Gastroesophageal sphincter (tissue), 4 donors: Measurements from ENCODE around the gene SHANK2. TPM values are rescaled to one million over a fixed set of nuclear protein-coding genes. Genes with fewer than 3 reads are reported as not detected.

ENCODE experiments used
- ATAC-seq: fragments of 150-250 bp; one replicate; pipeline ENCODE4 v1.9.1; 2016; ENCODE audit warnings: mild to moderate bottlenecking, moderate library complexity
- H3K27ac ChIP-seq, 4 donors: fragments of 200-600 bp; sonication (generic) in 3 of 4; 1 replicate in 3 of 4; 2 replicates in 1 of 4; pipeline ENCODE4 v1.5.1; 2016 to 2019
- H3K27me3 ChIP-seq: fragments of 200-600 bp; sonication (generic); one replicate; pipeline ENCODE4 v1.5.1; 2019
- H3K36me3 ChIP-seq, 2 donors: fragments of 200-600 bp; sonication (generic); one replicate each; pipeline ENCODE4 v1.5.1; 2019; ENCODE audit warnings: control low read depth in 1 of 2
- H3K4me1 ChIP-seq, 3 donors: fragments of 200-600 bp; sonication (generic); 1 replicate in 2 of 3; 2 replicates in 1 of 3; pipeline ENCODE4 v1.5.1; 2016 to 2019; ENCODE audit warnings: control low read depth in 2 of 3
- H3K4me3 ChIP-seq, 2 donors: fragments of 200-600 bp; sonication (generic); one replicate each; pipeline ENCODE4 v1.5.1; 2019; ENCODE audit warnings: mild to moderate bottlenecking in 1 of 2, moderate library complexity in 1 of 2
- H3K9me3 ChIP-seq, 3 donors: fragments of 200-600 bp; sonication (generic); one replicate each; pipeline ENCODE4 v1.5.1; 2017 to 2019; ENCODE audit warnings: control low read depth in 2 of 3
- EP300 ChIP-seq: sonication (generic); formaldehyde crosslinking; IDR thresholded peaks from one replicate; pipeline ENCODE4 v1.6.1; 2017; ENCODE audit warnings: antibody characterized with exemption, mild to moderate bottlenecking
- POLR2A ChIP-seq, 2 donors: fragments of 450-650 bp; IDR thresholded peaks; one replicate each; pipeline ENCODE4 v1.6.1; 2017; ENCODE audit warnings: antibody characterized with exemption in 2 of 2, mild to moderate bottlenecking in 2 of 2, moderate library complexity in 1 of 2
- POLR2AphosphoS5 ChIP-seq: sonication (generic); formaldehyde crosslinking; IDR thresholded peaks from one replicate; pipeline ENCODE4 v1.6.1; 2017; ENCODE audit warnings: antibody characterized with exemption
- WGBS, 2 donors: methylation state at CpG; one replicate each; pipeline ENCODE4 v1.1.5; 2018; ENCODE audit warnings: low coverage in 1 of 2; 5-methylcytosine and 5-hydroxymethylcytosine counted together
- total RNA-seq, 4 donors: library from RNA; depleted of rRNA; stranded (reverse); fragments of >200 nt; gene quantifications; one replicate each; pipeline ENCODE4 v1.1.0, GENCODE V29; 2016
- TF ChIP-seq, protein P1 (sequence below), 4 experiments: fragments of 200-600 bp in 2 of 4; fragments of 450-650 bp in 2 of 4; sonication (generic) in 1 of 4; IDR thresholded peaks; one replicate each; pipeline ENCODE4 v1.5.1; 2017 to 2019; ENCODE audit warnings: antibody characterized with exemption in 4 of 4, mild to moderate bottlenecking in 2 of 4, moderate library complexity in 2 of 4

SHANK2 gene
- total RNA-seq, 4 donors from 2014 or later: 1.6 to 14.5 (median 13.8) TPM

DNA sequence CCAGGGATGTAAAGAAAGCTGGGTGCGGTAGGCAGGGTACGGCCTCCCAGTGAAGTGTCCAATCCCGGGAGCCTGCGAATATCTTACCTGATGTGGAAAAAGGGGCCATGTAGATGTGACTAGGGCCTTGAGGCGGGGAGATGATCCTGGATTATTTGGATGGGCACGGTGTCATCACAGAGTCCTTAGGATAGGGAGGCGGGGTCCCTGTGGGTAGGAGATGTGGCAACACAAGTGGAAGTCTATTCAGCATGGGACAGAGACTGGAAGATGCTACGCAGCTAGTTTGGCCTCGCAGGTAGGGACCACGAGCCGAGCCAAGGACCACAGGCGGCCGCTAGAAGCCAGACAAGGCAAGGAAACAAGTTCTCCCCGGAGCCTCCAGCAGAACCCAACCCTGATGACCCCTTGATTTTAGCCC, 46.4 kb upstream of the SHANK2 start:
- no peak overlapping the region for H3K27ac ChIP-seq
- H3K27me3 ChIP-seq: peaks cover 69% of the 10 kb centered on the region
- H3K4me1 ChIP-seq: no peaks in the 10 kb centered on the region
- no peaks in the 10 kb centered on the region for H3K9me3 ChIP-seq
- H3K36me3 ChIP-seq: no peaks in the 10 kb centered on the region
- TF ChIP-seq POLR2AphosphoS5 (no peak), POLR2A (IDR thresholded peaks at IDR 0.05) (no peak), EP300 (no peak)
- TF ChIP-seq, protein P1, sequence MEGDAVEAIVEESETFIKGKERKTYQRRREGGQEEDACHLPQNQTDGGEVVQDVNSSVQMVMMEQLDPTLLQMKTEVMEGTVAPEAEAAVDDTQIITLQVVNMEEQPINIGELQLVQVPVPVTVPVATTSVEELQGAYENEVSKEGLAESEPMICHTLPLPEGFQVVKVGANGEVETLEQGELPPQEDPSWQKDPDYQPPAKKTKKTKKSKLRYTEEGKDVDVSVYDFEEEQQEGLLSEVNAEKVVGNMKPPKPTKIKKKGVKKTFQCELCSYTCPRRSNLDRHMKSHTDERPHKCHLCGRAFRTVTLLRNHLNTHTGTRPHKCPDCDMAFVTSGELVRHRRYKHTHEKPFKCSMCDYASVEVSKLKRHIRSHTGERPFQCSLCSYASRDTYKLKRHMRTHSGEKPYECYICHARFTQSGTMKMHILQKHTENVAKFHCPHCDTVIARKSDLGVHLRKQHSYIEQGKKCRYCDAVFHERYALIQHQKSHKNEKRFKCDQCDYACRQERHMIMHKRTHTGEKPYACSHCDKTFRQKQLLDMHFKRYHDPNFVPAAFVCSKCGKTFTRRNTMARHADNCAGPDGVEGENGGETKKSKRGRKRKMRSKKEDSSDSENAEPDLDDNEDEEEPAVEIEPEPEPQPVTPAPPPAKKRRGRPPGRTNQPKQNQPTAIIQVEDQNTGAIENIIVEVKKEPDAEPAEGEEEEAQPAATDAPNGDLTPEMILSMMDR (IDR thresholded peaks at IDR 0.05): no peak
- ATAC-seq: no peak
- WGBS, 2 donors: 91 to 93% methylated on average over 12 to 13 of the region's 14 CpGs
- no peak overlapping the region for H3K4me3 ChIP-seq

- H3K27ac ChIP-seq: no peak overlapping the region
- no peaks in the 10 kb centered on the region for H3K9me3 ChIP-seq
- TF ChIP-seq POLR2AphosphoS5: no peak
- WGBS, 2 donors: 78% methylated on average over 5 of the region's 8 CpGs; no CpG with 5 or more reads in 1 of the 2 donors
- no peaks in the 10 kb centered on the region for H3K4me1 ChIP-seq
- ATAC-seq: no peak
- peaks cover 70% of the 10 kb centered on the region for H3K27me3 ChIP-seq
- H3K36me3 ChIP-seq: no peaks in the 10 kb centered on the region
- H3K4me3 ChIP-seq: no peak overlapping the region
Measured at GRCh38 chr11:71298016-71298550, 45.7 kb upstream of the SHANK2 start.

GRCh38 chr11:71294846-71295600, 42.6 kb upstream of the SHANK2 start:
- Histone ChIP-seq H3K36me3 (no peaks in the 10 kb centered on the region), H3K27ac (no peak overlapping the region), H3K9me3 (peaks cover 0 to 16% (median 0%) of the 10 kb centered on the region in 3 donors), H3K4me3 (no peak overlapping the region), H3K27me3 (peaks cover 46% of the 10 kb centered on the region), H3K4me1 (no peaks in the 10 kb centered on the region)
- TF ChIP-seq, protein P1 (IDR thresholded peaks at IDR 0.05): no peak
- TF ChIP-seq POLR2A (IDR thresholded peaks at IDR 0.05): no peak
- TF ChIP-seq EP300: no peak
- TF ChIP-seq POLR2AphosphoS5: no peak
- 100% methylated on average over 1 to 3 of the region's 9 CpGs for WGBS, 2 donors
- ATAC-seq: no peak

DNA sequence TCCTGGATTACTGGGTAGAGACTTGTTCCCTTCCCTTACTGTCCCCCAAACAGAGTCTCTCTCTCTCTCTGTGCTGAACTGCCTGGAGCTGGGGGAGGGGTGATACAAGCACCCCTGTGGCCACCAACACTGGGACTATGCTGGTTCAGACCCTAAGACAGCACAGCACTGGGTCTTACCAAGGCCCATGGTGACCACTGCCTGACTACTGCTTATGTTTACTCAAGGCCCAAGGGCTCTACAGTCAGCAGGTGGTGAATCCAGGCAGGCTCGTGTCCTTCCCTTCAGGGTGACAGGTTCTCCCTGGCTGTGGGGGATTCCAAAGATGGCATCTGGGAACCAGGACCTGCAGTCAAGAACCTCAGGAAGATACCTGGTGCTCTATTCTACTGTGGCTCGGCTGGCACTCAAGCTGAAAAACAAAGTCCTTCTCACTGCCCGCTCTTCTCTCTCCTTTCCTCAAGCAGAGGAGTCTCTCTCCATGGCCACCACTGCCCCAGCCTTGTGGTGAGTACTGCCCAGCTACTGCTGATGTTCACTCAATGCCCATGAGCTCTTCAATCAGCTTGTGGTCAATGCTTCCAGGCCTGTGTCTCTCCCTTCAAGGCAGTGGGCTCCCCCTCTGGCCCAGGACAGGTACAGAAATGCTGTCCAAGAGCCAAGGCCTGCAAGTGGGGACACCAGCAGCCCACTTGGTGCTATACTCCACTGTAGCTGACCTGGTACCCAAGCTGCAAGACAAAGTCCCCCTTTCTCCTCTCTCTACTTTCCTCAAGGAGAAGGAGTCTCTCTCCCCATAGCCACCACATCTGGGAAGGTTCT, 41.8 kb upstream of the SHANK2 start:
- no peak for ATAC-seq

More for the DNA sequence above, 41.8 kb upstream of the SHANK2 start:
- no peaks in the 10 kb centered on the region for H3K4me1 ChIP-seq
- 85% methylated on average over 2 of the region's 3 CpGs; no CpG with 5 or more reads in 1 of the 2 donors for WGBS, 2 donors
- H3K27me3 ChIP-seq: peaks cover 37% of the 10 kb centered on the region
- no peak overlapping the region for H3K4me3 ChIP-seq
- TF ChIP-seq POLR2AphosphoS5 (no peak), EP300 (no peak), POLR2A (IDR thresholded peaks at IDR 0.05) (no peak)
- TF ChIP-seq, protein P1 (IDR thresholded peaks at IDR 0.05): no peak
- H3K36me3 ChIP-seq: no peaks in the 10 kb centered on the region
- no peak overlapping the region for H3K27ac ChIP-seq
- H3K9me3 ChIP-seq: peaks cover 0 to 25% (median 4%) of the 10 kb centered on the region in 3 donors
